Measurements from ENCODE around the gene TEX261. TPM values are rescaled to one million over a fixed set of nuclear protein-coding genes. Genes with fewer than 3 reads are reported as not detected.
"Not testable (repeated sequence)": the region's sequence is repeated elsewhere in the genome, so short reads cannot be mapped to it uniquely, and the experiment has no call there.

TEX261 gene
- total RNA-seq, result 50.7 TPM
- long read RNA-seq, transcript TEX261-202 (5 exons, 758 nt), result minor isoform, 5 of 149 reads
- long read RNA-seq, transcript TEX261-201 (6 exons, 3,441 nt), result major isoform, 126 of 149 reads
- long read RNA-seq, partial matches to known transcripts, result 15 of 149 reads
- long read RNA-seq, other reads (novel, unspliced or antisense), result 3 of 149 reads

- TF ChIP-seq, protein P1, sequence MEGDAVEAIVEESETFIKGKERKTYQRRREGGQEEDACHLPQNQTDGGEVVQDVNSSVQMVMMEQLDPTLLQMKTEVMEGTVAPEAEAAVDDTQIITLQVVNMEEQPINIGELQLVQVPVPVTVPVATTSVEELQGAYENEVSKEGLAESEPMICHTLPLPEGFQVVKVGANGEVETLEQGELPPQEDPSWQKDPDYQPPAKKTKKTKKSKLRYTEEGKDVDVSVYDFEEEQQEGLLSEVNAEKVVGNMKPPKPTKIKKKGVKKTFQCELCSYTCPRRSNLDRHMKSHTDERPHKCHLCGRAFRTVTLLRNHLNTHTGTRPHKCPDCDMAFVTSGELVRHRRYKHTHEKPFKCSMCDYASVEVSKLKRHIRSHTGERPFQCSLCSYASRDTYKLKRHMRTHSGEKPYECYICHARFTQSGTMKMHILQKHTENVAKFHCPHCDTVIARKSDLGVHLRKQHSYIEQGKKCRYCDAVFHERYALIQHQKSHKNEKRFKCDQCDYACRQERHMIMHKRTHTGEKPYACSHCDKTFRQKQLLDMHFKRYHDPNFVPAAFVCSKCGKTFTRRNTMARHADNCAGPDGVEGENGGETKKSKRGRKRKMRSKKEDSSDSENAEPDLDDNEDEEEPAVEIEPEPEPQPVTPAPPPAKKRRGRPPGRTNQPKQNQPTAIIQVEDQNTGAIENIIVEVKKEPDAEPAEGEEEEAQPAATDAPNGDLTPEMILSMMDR (IDR thresholded peaks at IDR 0.05; ENCODE audit: borderline replicate concordance), result peak; percentile 83
- Histone ChIP-seq H3K27me3 (ENCODE audit: low read depth) (no peaks in the 10 kb centered on the region), H3K9me3 (replicated peaks) (no peaks in the 10 kb centered on the region), H3K36me3 (peaks cover 20% of the 10 kb centered on the region), H3K4me1 (peaks cover 38% of the 10 kb centered on the region), H3K4me3 (peak within 1 kb of the TSS; percentile 100), H3K27ac (replicated peaks) (peak within 1 kb of the TSS; percentile 91)
- DNase-seq, result peak; percentile 91
- intact Hi-C loops (cut with micrococcal nuclease), result no loop called here
Measured at GRCh38 chr2:70994699-70995425, at the start of gene TEX261. Gene TEX261 (minus strand): TSS chr2:70994873. CDS start chr2:70994757, 116 bp downstream.

DNA sequence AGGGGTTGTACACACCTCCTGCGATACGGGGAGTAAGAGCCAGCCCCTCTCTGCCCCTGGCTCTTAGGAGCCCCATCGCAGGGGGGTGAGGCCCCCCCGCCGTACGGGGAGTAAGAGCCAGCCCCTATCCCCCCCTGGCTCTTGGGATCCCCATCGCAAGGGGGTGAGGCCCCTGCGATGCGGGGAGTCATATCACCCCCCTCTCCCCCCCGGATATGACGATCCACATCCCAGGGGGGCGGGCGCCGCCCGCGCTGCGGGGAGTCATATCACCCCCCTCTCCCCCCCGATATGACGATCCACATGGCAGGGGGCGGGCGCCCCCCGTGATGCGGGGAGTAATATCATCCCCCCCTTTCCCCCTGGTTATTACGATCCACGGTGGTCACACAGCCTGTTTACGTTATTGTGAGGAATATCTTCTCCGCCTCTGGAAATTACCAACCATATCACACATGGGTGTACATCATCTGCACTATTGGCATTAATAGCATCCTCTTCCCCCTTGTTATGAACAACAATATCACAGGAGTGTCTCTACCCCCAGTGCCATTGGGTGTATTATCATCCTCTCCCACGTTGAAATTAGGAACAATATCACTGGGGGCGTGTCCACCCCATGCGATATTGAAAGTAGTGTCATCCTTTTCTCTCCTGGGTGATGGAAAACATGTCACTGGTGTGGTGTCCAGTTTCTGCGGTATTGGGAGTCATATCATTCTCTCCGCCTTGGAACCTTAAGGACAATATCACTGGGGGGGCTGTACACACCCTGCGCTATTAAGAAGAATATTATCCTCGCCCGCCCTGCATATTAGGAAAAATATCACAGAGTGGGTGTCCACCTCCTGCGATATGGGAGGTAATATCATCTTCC is 49.1 kb upstream of the TEX261 start:
- H3K9me3 ChIP-seq (replicated peaks), result no peaks in the 10 kb centered on the region

GRCh38 chr2:71042287-71042686 is 47.6 kb upstream of the TEX261 start:
- Histone ChIP-seq H3K4me3 (no peak overlapping the region), H3K27ac (replicated peaks) (no peak overlapping the region), H3K27me3 (ENCODE audit: low read depth) (peaks cover 27% of the 10 kb centered on the region), H3K9me3 (replicated peaks) (no peaks in the 10 kb centered on the region), H3K4me1 (no peaks in the 10 kb centered on the region), H3K36me3 (no peaks in the 10 kb centered on the region)
- no peak for DNase-seq
- TF ChIP-seq, protein P1 (IDR thresholded peaks at IDR 0.05; ENCODE audit: borderline replicate concordance), result no peak
- intact Hi-C loops (cut with micrococcal nuclease), result no loop called here

More for the DNA sequence above, 49.1 kb upstream of the TEX261 start:
- Histone ChIP-seq H3K4me1 (no peaks in the 10 kb centered on the region), H3K27ac (replicated peaks) (no peak overlapping the region), H3K27me3 (ENCODE audit: low read depth) (peaks cover 27% of the 10 kb centered on the region), H3K4me3 (no peak overlapping the region), H3K36me3 (no peaks in the 10 kb centered on the region)
- DNase-seq, result no peak
- intact Hi-C loops (cut with micrococcal nuclease), result no loop called here
- TF ChIP-seq, protein P1 (IDR thresholded peaks at IDR 0.05; ENCODE audit: borderline replicate concordance), result no peak

GRCh38 chr2:71036296-71036695 is 41.6 kb upstream of the TEX261 start:
- H3K27ac ChIP-seq (replicated peaks); H3K36me3 ChIP-seq; DNase-seq; H3K27me3 ChIP-seq (ENCODE audit: low read depth); intact Hi-C loops (cut with micrococcal nuclease); H3K9me3 ChIP-seq (replicated peaks); H3K4me1 ChIP-seq; H3K4me3 ChIP-seq: not testable (repeated sequence)

DNA sequence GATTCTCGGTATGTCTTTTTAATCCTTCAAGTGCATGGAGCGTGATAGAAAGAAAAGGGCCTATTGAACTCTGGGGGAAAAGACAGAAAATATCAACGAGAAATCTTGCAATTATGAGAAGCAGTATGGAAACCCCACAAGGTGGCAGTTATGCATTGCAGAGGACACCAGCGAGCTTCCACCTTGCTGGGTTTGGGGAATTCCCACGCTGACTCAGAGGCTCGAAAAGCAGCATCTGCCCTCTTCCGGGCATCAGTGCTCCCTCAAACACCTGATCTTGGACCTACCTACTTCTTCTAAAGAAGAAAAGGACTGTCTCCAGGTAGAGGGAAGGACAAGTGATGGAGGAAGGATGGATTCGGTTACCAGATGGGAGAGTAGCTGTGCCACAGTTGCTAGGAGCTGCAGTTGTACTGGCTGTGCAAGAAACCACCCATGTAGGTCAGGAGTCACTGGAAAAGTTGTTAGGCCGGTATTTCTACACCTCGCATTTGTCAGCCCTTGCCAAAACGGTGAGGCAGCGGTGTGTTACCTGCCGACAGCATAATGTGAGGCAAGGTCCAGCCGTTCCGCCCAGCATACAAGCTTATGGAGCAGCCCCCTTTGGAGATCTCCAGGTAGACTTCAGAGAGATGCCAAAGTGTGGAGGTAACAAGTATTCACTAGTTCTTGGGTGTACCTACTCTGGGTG is 29.0 kb upstream of the TEX261 start:
- H3K9me3 ChIP-seq (replicated peaks); DNase-seq; H3K4me3 ChIP-seq; H3K27me3 ChIP-seq (ENCODE audit: low read depth); intact Hi-C loops (cut with micrococcal nuclease); H3K36me3 ChIP-seq; H3K27ac ChIP-seq (replicated peaks); H3K4me1 ChIP-seq: not testable (repeated sequence)

DNA sequence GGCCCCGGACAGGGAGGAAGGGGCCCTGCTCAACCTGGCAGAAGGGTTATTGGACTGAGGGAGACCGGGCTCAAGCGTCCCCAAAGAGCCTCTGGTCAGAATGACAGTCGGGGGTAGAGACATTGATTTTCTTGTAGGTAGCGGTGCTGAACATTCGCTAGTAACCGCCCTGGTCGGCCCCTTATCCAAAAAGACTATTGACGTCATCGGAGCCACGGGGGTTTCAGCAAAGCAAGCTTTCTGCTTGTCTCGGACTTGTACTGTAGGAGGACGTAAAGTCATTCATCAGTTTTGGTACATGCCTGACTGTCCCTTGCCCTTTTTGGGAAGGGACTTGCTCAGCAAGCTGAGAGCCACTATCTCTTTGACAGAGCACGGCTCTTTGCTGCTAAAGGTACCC is 26.7 kb upstream of the TEX261 start:
- H3K4me1 ChIP-seq; H3K36me3 ChIP-seq; H3K27me3 ChIP-seq (ENCODE audit: low read depth); DNase-seq; H3K4me3 ChIP-seq; H3K27ac ChIP-seq (replicated peaks); intact Hi-C loops (cut with micrococcal nuclease); H3K9me3 ChIP-seq (replicated peaks): not testable (repeated sequence)

- H3K36me3 ChIP-seq; H3K9me3 ChIP-seq (replicated peaks); H3K27me3 ChIP-seq (ENCODE audit: low read depth); H3K27ac ChIP-seq (replicated peaks); intact Hi-C loops (cut with micrococcal nuclease); DNase-seq; H3K4me3 ChIP-seq; H3K4me1 ChIP-seq: not testable (repeated sequence)
Measured at GRCh38 chr2:71019989-71020388, 25.3 kb upstream of the TEX261 start.
